GM12865 (cell line): Measurements from ENCODE around the gene ADAMTSL1.

Experiments used
- DNase-seq: peaks from one replicate; pipeline ENCODE4 v3.0.0; 2010; ENCODE audit warnings: low read depth
- H3K4me3 ChIP-seq: 2 replicates; pipeline ENCODE4 v1.5.1; 2011; ENCODE audit warnings: mild to moderate bottlenecking, low read depth, low read length, control low read depth
- CTCF ChIP-seq: IDR thresholded peaks from 2 replicates; pipeline ENCODE4 v1.5.1; 2011; ENCODE audit warnings: low read length, control low read depth, low read depth, inconsistent platforms; ENCODE audit not compliant: insufficient read depth; ENCODE audit errors: missing control alignments

ADAMTSL1 gene

GRCh38 chr9:18726546-18726945 lies 252.6 kb downstream of the ADAMTSL1 start:
- no peak for TF ChIP-seq CTCF
- no peak overlapping the region for H3K4me3 ChIP-seq
- DNase-seq: no peak

GRCh38 chr9:18727904-18728303 lies 254.0 kb downstream of the ADAMTSL1 start:
- TF ChIP-seq CTCF: no peak
- no peak overlapping the region for H3K4me3 ChIP-seq
- DNase-seq: no peak

- DNase-seq: no peak
- TF ChIP-seq CTCF: no peak
- H3K4me3 ChIP-seq: no peak overlapping the region
Observed at GRCh38 chr9:18728642-18729041, 254.7 kb downstream of the ADAMTSL1 start.

- no peak overlapping the region for H3K4me3 ChIP-seq
- TF ChIP-seq CTCF: no peak
- no peak for DNase-seq
Observed at GRCh38 chr9:18730241-18730640, 256.3 kb downstream of the ADAMTSL1 start.

- DNase-seq: no peak
- no peak for TF ChIP-seq CTCF
- H3K4me3 ChIP-seq: no peak overlapping the region
Observed at GRCh38 chr9:18739127-18739526, 265.2 kb downstream of the ADAMTSL1 start.

GRCh38 chr9:18739641-18740318 lies 265.8 kb downstream of the ADAMTSL1 start:
- H3K4me3 ChIP-seq: no peak overlapping the region
- no peak for DNase-seq
- TF ChIP-seq CTCF: no peak

- H3K4me3 ChIP-seq: no peak overlapping the region
- DNase-seq: no peak
- no peak for TF ChIP-seq CTCF
Observed at GRCh38 chr9:18741359-18741758, 267.4 kb downstream of the ADAMTSL1 start.
